ENCODE results near the gene UBASH3A. TPM values are rescaled to one million over a fixed set of nuclear protein-coding genes. Genes with fewer than 3 reads are reported as not detected.
"Not testable (repeated sequence)": the region's sequence is repeated elsewhere in the genome, so short reads cannot be mapped to it uniquely, and the experiment has no call there.

UBASH3A gene
- polyA plus RNA-seq, 1 of the 3 experiments (the other 2 are of a cell fraction), result not detected

DNA sequence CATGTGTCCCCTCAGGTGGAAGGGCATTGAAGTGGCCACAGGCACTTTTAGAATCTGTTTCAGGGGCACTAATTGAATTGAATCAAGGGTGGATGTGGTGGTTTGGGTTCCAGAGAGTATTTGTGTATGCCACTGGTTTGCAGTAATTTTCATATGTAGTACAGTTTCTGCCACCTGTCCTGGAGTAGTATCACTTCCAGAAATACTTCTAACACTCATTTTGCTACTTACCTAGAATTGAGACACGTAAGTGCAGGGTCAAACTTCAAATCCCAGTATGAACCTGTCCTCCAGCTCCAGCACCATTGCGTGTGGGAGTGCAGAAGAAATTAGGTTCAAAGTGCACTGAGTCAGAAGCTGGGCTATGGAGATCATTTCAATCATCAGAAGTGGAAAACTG is 65.6 kb downstream of the UBASH3A start:
- Histone ChIP-seq H3K27ac (ENCODE audit: low read depth in 2 of 2, low read length in 1 of 2) (no peak overlapping the region), H3K79me2 (ENCODE audit: insufficient read depth) (no peaks in the 10 kb centered on the region), H3K36me3 (replicated peaks in 1 of 2; ENCODE audit: control insufficient read depth in 1 of 2, insufficient read depth in 2 of 2, low read length in 1 of 2) (no peaks in the 10 kb centered on the region), H3K4me3 (ENCODE audit: low read depth in 2 of 2, low read length in 1 of 2) (no peak overlapping the region), H3F3A (replicated peaks; ENCODE audit: insufficient read depth) (no peaks in the 10 kb centered on the region), H3K9me3 (no peaks in the 10 kb centered on the region), H3K4me1 (ENCODE audit: control insufficient read depth in 1 of 2, insufficient read depth in 2 of 2, low read depth in 1 of 2, low read length in 1 of 2) (peaks cover 0 to 4% of the 10 kb centered on the region in 2 experiments; a peak in 2 of 4 replicates), H3K9ac (no peak overlapping the region), H3K4me2 (no peak overlapping the region), H2AFZ (ENCODE audit: low read depth) (no peak overlapping the region), H3K27me3 (ENCODE audit: insufficient read depth) (no peaks in the 10 kb centered on the region), H3K9me2 (no peaks in the 10 kb centered on the region), H4K20me1 (ENCODE audit: insufficient read depth) (no peaks in the 10 kb centered on the region)
- WGBS (ENCODE audit: low lambda C conversion rate), result 27% methylated on average over 2 of the region's 2 CpGs
- no peak for DNase-seq
- CTCF ChIA-PET, result no interaction called here
- POLR2A ChIA-PET, result no interaction called here
- no peak for TF ChIP-seq RCOR1 (IDR thresholded peaks at IDR 0.05; ENCODE audit: low read length)
- TF ChIP-seq MEF2A (IDR thresholded peaks at IDR 0.05; ENCODE audit: borderline replicate concordance, low read depth), result no peak
- TF ChIP-seq, protein P1, sequence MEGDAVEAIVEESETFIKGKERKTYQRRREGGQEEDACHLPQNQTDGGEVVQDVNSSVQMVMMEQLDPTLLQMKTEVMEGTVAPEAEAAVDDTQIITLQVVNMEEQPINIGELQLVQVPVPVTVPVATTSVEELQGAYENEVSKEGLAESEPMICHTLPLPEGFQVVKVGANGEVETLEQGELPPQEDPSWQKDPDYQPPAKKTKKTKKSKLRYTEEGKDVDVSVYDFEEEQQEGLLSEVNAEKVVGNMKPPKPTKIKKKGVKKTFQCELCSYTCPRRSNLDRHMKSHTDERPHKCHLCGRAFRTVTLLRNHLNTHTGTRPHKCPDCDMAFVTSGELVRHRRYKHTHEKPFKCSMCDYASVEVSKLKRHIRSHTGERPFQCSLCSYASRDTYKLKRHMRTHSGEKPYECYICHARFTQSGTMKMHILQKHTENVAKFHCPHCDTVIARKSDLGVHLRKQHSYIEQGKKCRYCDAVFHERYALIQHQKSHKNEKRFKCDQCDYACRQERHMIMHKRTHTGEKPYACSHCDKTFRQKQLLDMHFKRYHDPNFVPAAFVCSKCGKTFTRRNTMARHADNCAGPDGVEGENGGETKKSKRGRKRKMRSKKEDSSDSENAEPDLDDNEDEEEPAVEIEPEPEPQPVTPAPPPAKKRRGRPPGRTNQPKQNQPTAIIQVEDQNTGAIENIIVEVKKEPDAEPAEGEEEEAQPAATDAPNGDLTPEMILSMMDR (IDR thresholded peaks at IDR 0.05), result no peak
- no peak for TF ChIP-seq JUND (IDR thresholded peaks at IDR 0.05)
- TF ChIP-seq, protein P2, sequence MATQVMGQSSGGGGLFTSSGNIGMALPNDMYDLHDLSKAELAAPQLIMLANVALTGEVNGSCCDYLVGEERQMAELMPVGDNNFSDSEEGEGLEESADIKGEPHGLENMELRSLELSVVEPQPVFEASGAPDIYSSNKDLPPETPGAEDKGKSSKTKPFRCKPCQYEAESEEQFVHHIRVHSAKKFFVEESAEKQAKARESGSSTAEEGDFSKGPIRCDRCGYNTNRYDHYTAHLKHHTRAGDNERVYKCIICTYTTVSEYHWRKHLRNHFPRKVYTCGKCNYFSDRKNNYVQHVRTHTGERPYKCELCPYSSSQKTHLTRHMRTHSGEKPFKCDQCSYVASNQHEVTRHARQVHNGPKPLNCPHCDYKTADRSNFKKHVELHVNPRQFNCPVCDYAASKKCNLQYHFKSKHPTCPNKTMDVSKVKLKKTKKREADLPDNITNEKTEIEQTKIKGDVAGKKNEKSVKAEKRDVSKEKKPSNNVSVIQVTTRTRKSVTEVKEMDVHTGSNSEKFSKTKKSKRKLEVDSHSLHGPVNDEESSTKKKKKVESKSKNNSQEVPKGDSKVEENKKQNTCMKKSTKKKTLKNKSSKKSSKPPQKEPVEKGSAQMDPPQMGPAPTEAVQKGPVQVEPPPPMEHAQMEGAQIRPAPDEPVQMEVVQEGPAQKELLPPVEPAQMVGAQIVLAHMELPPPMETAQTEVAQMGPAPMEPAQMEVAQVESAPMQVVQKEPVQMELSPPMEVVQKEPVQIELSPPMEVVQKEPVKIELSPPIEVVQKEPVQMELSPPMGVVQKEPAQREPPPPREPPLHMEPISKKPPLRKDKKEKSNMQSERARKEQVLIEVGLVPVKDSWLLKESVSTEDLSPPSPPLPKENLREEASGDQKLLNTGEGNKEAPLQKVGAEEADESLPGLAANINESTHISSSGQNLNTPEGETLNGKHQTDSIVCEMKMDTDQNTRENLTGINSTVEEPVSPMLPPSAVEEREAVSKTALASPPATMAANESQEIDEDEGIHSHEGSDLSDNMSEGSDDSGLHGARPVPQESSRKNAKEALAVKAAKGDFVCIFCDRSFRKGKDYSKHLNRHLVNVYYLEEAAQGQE (IDR thresholded peaks at IDR 0.05; ENCODE audit: low read depth, low read length), result no peak
- TF ChIP-seq, protein P3, sequence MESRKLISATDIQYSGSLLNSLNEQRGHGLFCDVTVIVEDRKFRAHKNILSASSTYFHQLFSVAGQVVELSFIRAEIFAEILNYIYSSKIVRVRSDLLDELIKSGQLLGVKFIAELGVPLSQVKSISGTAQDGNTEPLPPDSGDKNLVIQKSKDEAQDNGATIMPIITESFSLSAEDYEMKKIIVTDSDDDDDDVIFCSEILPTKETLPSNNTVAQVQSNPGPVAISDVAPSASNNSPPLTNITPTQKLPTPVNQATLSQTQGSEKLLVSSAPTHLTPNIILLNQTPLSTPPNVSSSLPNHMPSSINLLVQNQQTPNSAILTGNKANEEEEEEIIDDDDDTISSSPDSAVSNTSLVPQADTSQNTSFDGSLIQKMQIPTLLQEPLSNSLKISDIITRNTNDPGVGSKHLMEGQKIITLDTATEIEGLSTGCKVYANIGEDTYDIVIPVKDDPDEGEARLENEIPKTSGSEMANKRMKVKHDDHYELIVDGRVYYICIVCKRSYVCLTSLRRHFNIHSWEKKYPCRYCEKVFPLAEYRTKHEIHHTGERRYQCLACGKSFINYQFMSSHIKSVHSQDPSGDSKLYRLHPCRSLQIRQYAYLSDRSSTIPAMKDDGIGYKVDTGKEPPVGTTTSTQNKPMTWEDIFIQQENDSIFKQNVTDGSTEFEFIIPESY (IDR thresholded peaks at IDR 0.05; ENCODE audit: borderline replicate concordance, low read depth), result no peak
- TF ChIP-seq, protein P4, sequence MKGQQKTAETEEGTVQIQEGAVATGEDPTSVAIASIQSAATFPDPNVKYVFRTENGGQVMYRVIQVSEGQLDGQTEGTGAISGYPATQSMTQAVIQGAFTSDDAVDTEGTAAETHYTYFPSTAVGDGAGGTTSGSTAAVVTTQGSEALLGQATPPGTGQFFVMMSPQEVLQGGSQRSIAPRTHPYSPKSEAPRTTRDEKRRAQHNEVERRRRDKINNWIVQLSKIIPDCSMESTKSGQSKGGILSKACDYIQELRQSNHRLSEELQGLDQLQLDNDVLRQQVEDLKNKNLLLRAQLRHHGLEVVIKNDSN (IDR thresholded peaks at IDR 0.05; ENCODE audit: borderline replicate concordance, low read depth), result no peak
- TF ChIP-seq TAF1 (IDR thresholded peaks at IDR 0.05; ENCODE audit: borderline replicate concordance, low read depth, low read length), result no peak
- no peak for TF ChIP-seq GATA2 (CRISPR knock-in tag; IDR thresholded peaks at IDR 0.05)

- H4K20me1 ChIP-seq (ENCODE audit: insufficient read depth); H3K27ac ChIP-seq (ENCODE audit: low read depth in 2 of 2, low read length in 1 of 2); H3K27me3 ChIP-seq (ENCODE audit: insufficient read depth); H3K79me2 ChIP-seq (ENCODE audit: insufficient read depth); H3K4me2 ChIP-seq; H3K36me3 ChIP-seq (replicated peaks in 1 of 2; ENCODE audit: control insufficient read depth in 1 of 2, insufficient read depth in 2 of 2, low read length in 1 of 2); H3K9me2 ChIP-seq; POLR2A ChIA-PET; H2AFZ ChIP-seq (ENCODE audit: low read depth); CTCF ChIA-PET; H3K9ac ChIP-seq; DNase-seq; H3F3A ChIP-seq (replicated peaks; ENCODE audit: insufficient read depth); H3K4me1 ChIP-seq (ENCODE audit: control insufficient read depth in 1 of 2, insufficient read depth in 2 of 2, low read depth in 1 of 2, low read length in 1 of 2); H3K4me3 ChIP-seq (ENCODE audit: low read depth in 2 of 2, low read length in 1 of 2); H3K9me3 ChIP-seq: not testable (repeated sequence)
- 71% methylated on average over 4 of the region's 4 CpGs for WGBS (ENCODE audit: low lambda C conversion rate)
These were observed 66.0 kb downstream of the UBASH3A start for GRCh38 chr21:42469726-42470125.
